ENCODE results near the gene C3orf33. TPM values are rescaled to one million over a fixed set of nuclear protein-coding genes. Genes with fewer than 3 reads are reported as not detected.
A peak's percentile ranks its signal among the peaks of the same experiment; 100 is the strongest.

C3orf33 gene
- total RNA-seq, 2 donors from 2014 or later = 2.1 to 2.4 TPM

- ATAC-seq = no peak
- no peaks in the 10 kb centered on the region for H3K9me3 ChIP-seq (ENCODE audit: control insufficient read depth, low read length, poor library complexity, severe bottlenecking)
- no peak for DNase-seq
- Mint-ChIP-seq H3K4me3 (no peak overlapping the region), H3K27ac (no peak overlapping the region), H3K27me3 (no peaks in the 10 kb centered on the region), H3K4me1 (no peaks in the 10 kb centered on the region), H3K36me3 (ENCODE audit: low read depth) (peaks cover 5% of the 10 kb centered on the region)
Observed at GRCh38 chr3:155771126-155771525, 35.0 kb downstream of the C3orf33 start.

GRCh38 chr3:155766206-155766605, 39.9 kb downstream of the C3orf33 start:
- H3K9me3 ChIP-seq (ENCODE audit: control insufficient read depth, low read length, poor library complexity, severe bottlenecking) = no peaks in the 10 kb centered on the region
- H3K4me1 Mint-ChIP-seq = no peaks in the 10 kb centered on the region
- DNase-seq (no peak), ATAC-seq (no peak)
- H3K27me3 Mint-ChIP-seq = no peaks in the 10 kb centered on the region
- no peaks in the 10 kb centered on the region for H3K36me3 Mint-ChIP-seq (ENCODE audit: low read depth)
- no peak overlapping the region for H3K4me3 Mint-ChIP-seq
- H3K27ac Mint-ChIP-seq = no peak overlapping the region

GRCh38 chr3:155763870-155764463, 42.1 kb downstream of the C3orf33 start:
- Mint-ChIP-seq H3K36me3 (ENCODE audit: low read depth) (peaks cover 3% of the 10 kb centered on the region), H3K27ac (no peak overlapping the region), H3K27me3 (no peaks in the 10 kb centered on the region), H3K4me1 (no peaks in the 10 kb centered on the region), H3K4me3 (no peak overlapping the region)
- ATAC-seq = no peak
- no peaks in the 10 kb centered on the region for H3K9me3 ChIP-seq (ENCODE audit: control insufficient read depth, low read length, poor library complexity, severe bottlenecking)
- no peak for DNase-seq

GRCh38 chr3:155760653-155761052, 45.4 kb downstream of the C3orf33 start:
- ATAC-seq = no peak
- no peaks in the 10 kb centered on the region for H3K27me3 Mint-ChIP-seq
- no peak overlapping the region for H3K27ac Mint-ChIP-seq
- H3K9me3 ChIP-seq (ENCODE audit: control insufficient read depth, low read length, poor library complexity, severe bottlenecking) = no peaks in the 10 kb centered on the region
- H3K4me1 Mint-ChIP-seq = no peaks in the 10 kb centered on the region
- H3K4me3 Mint-ChIP-seq = no peak overlapping the region
- peaks cover 3% of the 10 kb centered on the region for H3K36me3 Mint-ChIP-seq (ENCODE audit: low read depth)
- DNase-seq = no peak

GRCh38 chr3:155757577-155757976, 48.5 kb downstream of the C3orf33 start:
- no peaks in the 10 kb centered on the region for H3K4me1 Mint-ChIP-seq
- H3K27ac Mint-ChIP-seq = no peak overlapping the region
- no peaks in the 10 kb centered on the region for H3K9me3 ChIP-seq (ENCODE audit: control insufficient read depth, low read length, poor library complexity, severe bottlenecking)
- DNase-seq = no peak
- no peak for ATAC-seq
- peaks cover 3% of the 10 kb centered on the region for H3K36me3 Mint-ChIP-seq (ENCODE audit: low read depth)
- H3K27me3 Mint-ChIP-seq = no peaks in the 10 kb centered on the region
- H3K4me3 Mint-ChIP-seq = no peak overlapping the region

- no peak for DNase-seq
- H3K9me3 ChIP-seq (ENCODE audit: control insufficient read depth, low read length, poor library complexity, severe bottlenecking) = no peaks in the 10 kb centered on the region
- no peaks in the 10 kb centered on the region for H3K27me3 Mint-ChIP-seq
- no peaks in the 10 kb centered on the region for H3K4me1 Mint-ChIP-seq
- no peak overlapping the region for H3K27ac Mint-ChIP-seq
- H3K4me3 Mint-ChIP-seq = no peak overlapping the region
- ATAC-seq = no peak
- H3K36me3 Mint-ChIP-seq (ENCODE audit: low read depth) = no peaks in the 10 kb centered on the region
Observed at GRCh38 chr3:155753038-155753639, 52.9 kb downstream of the C3orf33 start.

GRCh38 chr3:155748611-155749365, 57.3 kb downstream of the C3orf33 start:
- no peak for DNase-seq

GRCh38 chr3:155747946-155748290, 58.2 kb downstream of the C3orf33 start:
- H3K4me3 Mint-ChIP-seq = no peak overlapping the region
- DNase-seq = no peak
- no peaks in the 10 kb centered on the region for H3K9me3 ChIP-seq (ENCODE audit: control insufficient read depth, low read length, poor library complexity, severe bottlenecking)
- peaks cover 19% of the 10 kb centered on the region for H3K4me1 Mint-ChIP-seq
- no peaks in the 10 kb centered on the region for H3K36me3 Mint-ChIP-seq (ENCODE audit: low read depth)
- no peak for ATAC-seq
- peaks cover 24% of the 10 kb centered on the region for H3K27me3 Mint-ChIP-seq
- no peak overlapping the region for H3K27ac Mint-ChIP-seq

More at GRCh38 chr3:155748611-155749365, 57.3 kb downstream of the C3orf33 start:
- peaks cover 16% of the 10 kb centered on the region for H3K4me1 Mint-ChIP-seq
- no peaks in the 10 kb centered on the region for H3K9me3 ChIP-seq (ENCODE audit: control insufficient read depth, low read length, poor library complexity, severe bottlenecking)
- no peaks in the 10 kb centered on the region for H3K36me3 Mint-ChIP-seq (ENCODE audit: low read depth)
- no peak overlapping the region for H3K27ac Mint-ChIP-seq
- peaks cover 20% of the 10 kb centered on the region for H3K27me3 Mint-ChIP-seq
- no peak overlapping the region for H3K4me3 Mint-ChIP-seq
- ATAC-seq = no peak

GRCh38 chr3:155747286-155747945, 58.7 kb downstream of the C3orf33 start:
- H3K4me3 Mint-ChIP-seq = no peak overlapping the region
- ATAC-seq = no peak
- peaks cover 28% of the 10 kb centered on the region for H3K27me3 Mint-ChIP-seq

GRCh38 chr3:155746703-155747102, 59.4 kb downstream of the C3orf33 start:
- no peaks in the 10 kb centered on the region for H3K9me3 ChIP-seq (ENCODE audit: control insufficient read depth, low read length, poor library complexity, severe bottlenecking)
- H3K27ac Mint-ChIP-seq = no peak overlapping the region
- DNase-seq (no peak), ATAC-seq (no peak)
- H3K4me1 Mint-ChIP-seq = peaks cover 19% of the 10 kb centered on the region
- no peak overlapping the region for H3K4me3 Mint-ChIP-seq
- H3K27me3 Mint-ChIP-seq = peaks cover 30% of the 10 kb centered on the region
- H3K36me3 Mint-ChIP-seq (ENCODE audit: low read depth) = no peaks in the 10 kb centered on the region

More at GRCh38 chr3:155747286-155747945, 58.7 kb downstream of the C3orf33 start:
- Mint-ChIP-seq H3K27ac (no peak overlapping the region), H3K4me1 (peaks cover 19% of the 10 kb centered on the region), H3K36me3 (ENCODE audit: low read depth) (no peaks in the 10 kb centered on the region)
- no peak for DNase-seq
- H3K9me3 ChIP-seq (ENCODE audit: control insufficient read depth, low read length, poor library complexity, severe bottlenecking) = no peaks in the 10 kb centered on the region

- no peaks in the 10 kb centered on the region for H3K9me3 ChIP-seq (ENCODE audit: control insufficient read depth, low read length, poor library complexity, severe bottlenecking)
- Mint-ChIP-seq H3K4me1 (peaks cover 19% of the 10 kb centered on the region), H3K36me3 (ENCODE audit: low read depth) (no peaks in the 10 kb centered on the region), H3K27ac (no peak overlapping the region), H3K27me3 (peaks cover 34% of the 10 kb centered on the region), H3K4me3 (peak overlapping the region; percentile 63)
- ATAC-seq (peak; percentile 11), DNase-seq (no peak)
Observed at GRCh38 chr3:155745795-155746550, 60.1 kb downstream of the C3orf33 start.

GRCh38 chr3:155744626-155745324, 61.3 kb downstream of the C3orf33 start, which contains the start of gene PLCH1:
Gene PLCH1 (minus strand): TSS chr3:155745071. CDS start chr3:155704224, 40,847 bp downstream.
- H3K9me3 ChIP-seq (ENCODE audit: control insufficient read depth, low read length, poor library complexity, severe bottlenecking) = no peaks in the 10 kb centered on the region
- Mint-ChIP-seq H3K4me3 (peak within 1 kb of the TSS; percentile 95), H3K36me3 (ENCODE audit: low read depth) (no peaks in the 10 kb centered on the region), H3K27ac (peak within 1 kb of the TSS; percentile 94), H3K27me3 (peaks cover 42% of the 10 kb centered on the region), H3K4me1 (peaks cover 19% of the 10 kb centered on the region)
- peak; percentile 74 for ATAC-seq
- DNase-seq = peak; percentile 14 to 28 (median 14)

Measured in T-helper 17 cell (primary cell).